Fibroblast of pulmonary artery (primary cell): ENCODE results near the gene NCOA3.
A peak's percentile ranks its signal among the peaks of the same experiment; 100 is the strongest.
"Not testable (repeated sequence)": the region's sequence is repeated elsewhere in the genome, so short reads cannot be mapped to it uniquely, and the experiment has no call there.

ENCODE experiments used
- DNase-seq: peaks from one replicate; pipeline ENCODE4 v3.0.0-alpha.2; 2010; ENCODE audit warnings: low read depth
- H3K4me3 ChIP-seq: replicated peaks from 2 replicates; pipeline ENCODE4 v1.5.1; 2011; ENCODE audit warnings: low read depth, mild to moderate bottlenecking, control low read depth, low read length, moderate library complexity
- CTCF ChIP-seq: IDR thresholded peaks from 2 replicates; pipeline ENCODE4 v1.5.1; 2011; ENCODE audit warnings: mild to moderate bottlenecking, control low read depth, low read length, inconsistent platforms; ENCODE audit errors: missing control alignments

Gene NCOA3

DNA sequence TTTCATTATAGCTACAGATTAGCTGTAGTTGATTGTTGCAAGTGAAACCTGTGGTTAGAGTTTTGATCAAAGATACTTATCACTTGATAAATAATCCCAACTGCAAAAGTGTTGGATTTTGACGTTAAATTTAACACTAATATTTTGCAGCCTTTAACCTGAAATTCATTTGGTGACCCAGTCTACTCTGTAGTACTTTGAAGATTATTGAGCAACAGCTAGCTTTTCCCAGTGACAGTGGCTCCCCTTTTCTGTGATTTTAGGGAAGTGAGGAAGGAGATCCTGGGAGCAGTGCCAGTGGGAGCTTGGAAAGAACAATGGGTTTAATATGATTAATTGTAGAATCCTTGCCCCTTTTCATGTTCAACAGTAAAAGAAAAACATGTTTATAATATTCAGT lies 76.9 kb downstream of the NCOA3 start:
- TF ChIP-seq CTCF, result no peak
- DNase-seq, result peak; percentile 65
- H3K4me3 ChIP-seq, result no peak overlapping the region

DNA sequence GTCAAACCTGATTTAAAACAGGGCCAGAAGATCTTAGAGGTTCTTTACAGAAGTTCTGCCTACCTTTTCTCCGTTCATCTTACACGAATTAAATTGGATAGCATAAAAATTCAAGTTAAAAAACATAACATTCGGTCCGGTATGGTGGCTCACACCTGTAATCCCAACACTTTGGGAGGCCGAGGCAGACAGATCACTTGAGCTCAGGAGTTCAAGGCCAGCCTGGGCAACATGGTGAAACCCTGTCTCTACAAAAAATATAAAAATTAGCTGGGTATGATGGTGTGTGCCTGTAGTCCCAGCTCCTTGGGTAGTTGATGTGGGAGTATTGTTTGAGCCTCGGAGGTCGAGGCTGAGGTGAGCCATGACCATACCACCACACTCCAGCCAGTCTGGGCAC lies 79.0 kb downstream of the NCOA3 start:
- not testable (repeated sequence) for H3K4me3 ChIP-seq, DNase-seq

- TF ChIP-seq CTCF, result no peak
- no peak overlapping the region for H3K4me3 ChIP-seq
- no peak for DNase-seq
Measured at GRCh38 chr20:47581090-47581489, 79.4 kb downstream of the NCOA3 start.

DNA sequence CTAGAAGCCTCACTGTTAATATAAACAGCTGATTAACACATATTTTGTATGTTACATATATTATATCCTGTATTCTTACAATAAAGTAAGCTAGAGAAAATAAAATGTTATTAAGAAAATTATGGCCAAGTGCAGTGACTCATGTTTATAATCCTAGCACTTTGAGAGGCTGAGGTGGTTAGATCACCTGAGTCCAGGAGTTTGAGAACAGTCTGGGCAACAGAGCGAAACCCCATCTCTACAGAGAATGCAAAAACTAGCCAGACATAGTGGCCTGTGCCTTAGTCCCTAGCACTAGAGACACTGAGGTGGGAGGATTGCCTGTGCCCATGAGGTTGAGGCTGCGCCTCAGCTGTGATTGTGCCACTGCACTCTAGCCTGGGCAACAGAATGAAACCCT lies 81.9 kb downstream of the NCOA3 start:
- H3K4me3 ChIP-seq, result no peak overlapping the region
- DNase-seq, result no peak
- TF ChIP-seq CTCF, result no peak

DNA sequence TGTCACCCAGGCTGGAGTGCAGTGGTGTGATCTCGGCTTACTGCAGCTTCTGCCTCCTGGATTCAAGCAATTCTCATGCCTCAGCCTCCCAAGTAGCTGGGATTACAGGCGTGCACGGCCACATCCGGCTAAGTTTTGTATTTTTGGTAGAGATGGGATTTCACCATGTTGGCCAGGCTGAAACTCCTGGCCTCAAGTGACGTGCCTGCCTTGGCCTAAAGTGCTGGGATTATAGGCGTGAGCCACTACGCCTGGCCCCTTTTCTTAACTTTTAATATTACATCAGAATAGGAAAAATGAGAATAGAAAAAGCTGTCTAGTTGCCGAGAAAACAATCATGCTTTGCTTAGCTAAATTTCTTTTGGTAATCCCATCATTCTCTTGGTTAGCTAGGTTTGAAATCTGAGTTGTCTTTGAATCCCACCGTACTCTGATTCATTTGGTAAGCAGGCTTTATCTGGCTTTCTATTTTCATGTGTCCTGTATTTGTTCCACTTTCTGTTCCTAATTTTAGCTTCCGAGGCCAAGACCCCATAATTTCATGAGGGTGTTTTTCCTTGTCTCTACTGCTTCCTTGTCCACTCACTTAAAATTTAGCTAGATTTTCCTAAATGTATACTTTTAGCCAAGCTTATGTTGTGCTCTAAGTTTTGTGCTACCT lies 83.5 kb downstream of the NCOA3 start:
- no peak overlapping the region for H3K4me3 ChIP-seq
- DNase-seq, result no peak
- TF ChIP-seq CTCF, result no peak

GRCh38 chr20:47586649-47587294 lies 85.1 kb downstream of the NCOA3 start:
- H3K4me3 ChIP-seq, result no peak overlapping the region
- TF ChIP-seq CTCF, result no peak
- DNase-seq, result peak; percentile 65

DNA sequence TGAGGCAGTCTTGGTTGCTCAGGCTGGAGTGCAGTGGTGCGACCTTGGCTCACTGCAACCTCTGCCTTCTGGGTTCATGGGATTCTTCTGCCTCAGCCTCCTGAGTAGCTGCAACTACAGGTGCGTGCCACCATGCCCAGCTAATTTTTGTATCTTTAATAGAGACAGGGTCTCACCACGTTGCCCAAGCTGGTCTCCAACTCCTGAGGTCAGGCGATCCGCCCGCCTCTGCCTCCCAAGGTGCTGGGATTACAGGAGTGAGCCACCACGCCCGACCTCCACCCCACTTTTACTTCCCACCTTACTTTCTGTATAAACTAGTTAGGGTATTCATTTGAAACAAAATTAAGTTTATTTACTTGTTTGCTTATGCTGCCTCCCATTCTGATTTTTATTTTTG lies 86.5 kb downstream of the NCOA3 start:
- no peak overlapping the region for H3K4me3 ChIP-seq
- TF ChIP-seq CTCF, result no peak
- DNase-seq, result no peak
